Gastrocnemius medialis (tissue), 4 donors: Measurements from ENCODE around the gene GGA1. TPM values are rescaled to one million over a fixed set of nuclear protein-coding genes. Genes with fewer than 3 reads are reported as not detected.

Experiments used
- ATAC-seq, 2 donors: fragments of 150-250 bp; one replicate each; pipeline ENCODE4 v1.9.1; 2016
- DNase-seq, 2 donors: peaks; one replicate each; pipeline ENCODE4 v3.0.0-alpha.2; 2019
- H3K27ac ChIP-seq, 4 donors: fragments of 200-600 bp; sonication (generic); 1 replicate in 1 of 4; 2 replicates in 3 of 4; pipeline ENCODE4 v1.5.1; 2016 to 2018; ENCODE audit warnings: mild to moderate bottlenecking in 2 of 4, moderate library complexity in 1 of 4
- H3K27me3 ChIP-seq, 3 donors: fragments of 200-600 bp; sonication (generic) in 2 of 3; 1 replicate in 1 of 3; 2 replicates in 2 of 3; pipeline versions ENCODE4 v1.5.1 to v1.6.0; 2016 to 2019; ENCODE audit warnings: mild to moderate bottlenecking in 1 of 3, moderate library complexity in 1 of 3
- H3K36me3 ChIP-seq, 2 donors: fragments of 200-600 bp; sonication (generic) in 1 of 2; one replicate each; pipeline ENCODE4 v1.5.1; 2017 to 2018
- H3K4me1 ChIP-seq, 2 donors: fragments of 200-600 bp; sonication (generic) in 1 of 2; one replicate each; pipeline ENCODE4 v1.5.1; 2016 to 2017; ENCODE audit warnings: mild to moderate bottlenecking in 2 of 2
- H3K4me3 ChIP-seq, 4 donors: fragments of 200-600 bp; sonication (generic) in 3 of 4; 1 replicate in 1 of 4; 2 replicates in 3 of 4; pipeline ENCODE4 v1.5.1; 2016 to 2019; ENCODE audit warnings: mild to moderate bottlenecking in 2 of 4
- H3K9me3 ChIP-seq, 3 donors: fragments of 200-600 bp; sonication (generic) in 2 of 3; 1 replicate in 1 of 3; 2 replicates in 2 of 3; pipeline ENCODE4 v1.5.1; 2016 to 2019
- POLR2A ChIP-seq, 2 donors: fragments of 450-650 bp; IDR thresholded peaks; one replicate each; pipeline ENCODE4 v1.6.1; 2017; ENCODE audit warnings: antibody characterized with exemption in 2 of 2, mild to moderate bottlenecking in 2 of 2, moderate library complexity in 2 of 2
- in situ Hi-C, 4 donors: fragments of 200-750 bp; cut with MboI; loops; one replicate each; pipeline versions ENCODE4 v1.15.0 to v1.8.0; 2017; ENCODE audit warnings: low sequenced_read_pairs in 4 of 4
- intact Hi-C: fragments of 100-400 bp; cut with DNase I; formaldehyde crosslinking; loops from one replicate; pipeline ENCODE4 v1.15.1; 2023; ENCODE audit warnings: low total_unique reads
- total RNA-seq, 4 donors: library from RNA; depleted of rRNA; stranded (reverse); fragments of >200 nt; gene quantifications; one replicate each; pipeline versions ENCODE4 v1.1.0 to v1.2.3, GENCODE V29; 2016
- TF ChIP-seq, protein P1 (sequence below), 5 experiments: fragments of 450-650 bp in 3 of 5; fragments of 200-600 bp in 2 of 5; sonication (generic) in 2 of 5; IDR thresholded peaks in 4 of 5; conservative IDR thresholded peaks in 1 of 5; 1 replicate in 4 of 5; 2 replicates in 1 of 5; pipeline ENCODE4 v1.5.1; 2016 to 2019; ENCODE audit warnings: antibody characterized with exemption in 5 of 5, mild to moderate bottlenecking in 3 of 5, moderate library complexity in 3 of 5

GGA1 gene
- total RNA-seq, 4 donors from 2014 or later: 39.0 to 48.8 (median 45.0) TPM

DNA sequence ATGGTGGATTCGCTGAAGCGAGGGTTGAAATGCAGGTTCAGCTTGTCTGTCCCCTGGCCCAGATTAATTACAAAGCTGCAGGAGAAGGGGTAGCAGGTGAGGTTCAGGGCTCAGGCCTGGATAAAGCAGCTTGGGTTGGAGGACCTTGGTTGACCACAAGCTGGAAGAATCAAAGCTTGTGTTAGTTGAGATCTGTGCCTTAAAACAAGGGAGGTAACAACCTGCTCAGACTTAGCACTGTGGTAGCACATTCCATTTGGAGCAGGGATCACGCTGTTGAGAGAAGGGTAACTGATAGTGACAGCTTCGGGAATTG, 38.0 kb upstream of the GGA1 start:
- DNase-seq (no peak), ATAC-seq (no peak)
- H3K4me3 ChIP-seq: no peak overlapping the region
- H3K9me3 ChIP-seq: no peaks in the 10 kb centered on the region
- in situ Hi-C loops (loop anchor here in 2 of 4 donors (5.0 kb wide), 1 partner anchor 33 kb away; no protein-coding TSS in a partner anchor), intact Hi-C loops (no loop called here)
- TF ChIP-seq POLR2A (IDR thresholded peaks at IDR 0.05): no peak
- TF ChIP-seq, protein P1, sequence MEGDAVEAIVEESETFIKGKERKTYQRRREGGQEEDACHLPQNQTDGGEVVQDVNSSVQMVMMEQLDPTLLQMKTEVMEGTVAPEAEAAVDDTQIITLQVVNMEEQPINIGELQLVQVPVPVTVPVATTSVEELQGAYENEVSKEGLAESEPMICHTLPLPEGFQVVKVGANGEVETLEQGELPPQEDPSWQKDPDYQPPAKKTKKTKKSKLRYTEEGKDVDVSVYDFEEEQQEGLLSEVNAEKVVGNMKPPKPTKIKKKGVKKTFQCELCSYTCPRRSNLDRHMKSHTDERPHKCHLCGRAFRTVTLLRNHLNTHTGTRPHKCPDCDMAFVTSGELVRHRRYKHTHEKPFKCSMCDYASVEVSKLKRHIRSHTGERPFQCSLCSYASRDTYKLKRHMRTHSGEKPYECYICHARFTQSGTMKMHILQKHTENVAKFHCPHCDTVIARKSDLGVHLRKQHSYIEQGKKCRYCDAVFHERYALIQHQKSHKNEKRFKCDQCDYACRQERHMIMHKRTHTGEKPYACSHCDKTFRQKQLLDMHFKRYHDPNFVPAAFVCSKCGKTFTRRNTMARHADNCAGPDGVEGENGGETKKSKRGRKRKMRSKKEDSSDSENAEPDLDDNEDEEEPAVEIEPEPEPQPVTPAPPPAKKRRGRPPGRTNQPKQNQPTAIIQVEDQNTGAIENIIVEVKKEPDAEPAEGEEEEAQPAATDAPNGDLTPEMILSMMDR (IDR thresholded peaks at IDR 0.05 in 4 of 5, conservative IDR thresholded peaks at IDR 0.05 in 1 of 5): no peak
- H3K27me3 ChIP-seq: peaks cover 0 to 9% (median 7%) of the 10 kb centered on the region in 3 donors
- no peaks in the 10 kb centered on the region for H3K36me3 ChIP-seq
- no peak overlapping the region for H3K27ac ChIP-seq
- peaks cover 6 to 8% of the 10 kb centered on the region in 2 donors for H3K4me1 ChIP-seq

DNA sequence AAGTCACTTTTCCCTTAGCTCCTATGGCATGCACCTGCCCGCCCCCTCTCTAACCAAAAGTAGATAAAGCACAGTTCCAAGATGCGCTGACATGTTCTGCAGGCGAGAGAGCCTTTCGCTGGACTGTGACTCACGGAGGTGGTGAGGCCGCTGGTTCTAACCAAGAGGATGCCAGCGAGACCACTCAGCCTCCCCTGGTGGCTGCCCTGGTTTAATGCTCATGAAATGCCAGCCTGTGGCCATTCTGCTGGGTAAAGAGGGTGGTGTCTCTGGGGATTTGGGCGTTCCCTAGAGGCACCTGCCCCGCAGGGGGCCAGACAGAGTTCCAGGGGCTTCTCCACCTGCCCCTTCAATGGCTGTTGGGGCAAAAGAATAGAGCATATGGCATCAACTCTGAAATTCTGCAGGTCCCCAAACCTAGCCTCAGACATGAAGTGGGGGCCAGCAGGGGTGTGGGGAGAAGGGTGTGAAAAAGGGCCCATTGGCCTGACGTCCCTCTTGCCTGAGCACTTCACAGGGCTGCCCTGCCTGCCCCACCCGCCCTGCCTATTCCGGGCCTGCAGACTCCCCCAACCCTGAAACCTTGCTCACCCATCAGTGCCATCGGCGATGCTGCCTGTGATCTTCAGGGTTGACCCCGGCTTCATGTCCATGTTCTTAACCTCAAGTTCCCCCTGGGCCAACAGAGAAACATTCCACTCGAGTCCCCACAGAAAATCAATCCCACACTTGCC, 37.2 kb upstream of the GGA1 start:
- Histone ChIP-seq H3K36me3 (no peaks in the 10 kb centered on the region), H3K9me3 (no peaks in the 10 kb centered on the region), H3K4me3 (no peak overlapping the region), H3K4me1 (peaks cover 6 to 8% of the 10 kb centered on the region in 2 donors), H3K27me3 (peaks cover 0 to under 1% (median under 1%) of the 10 kb centered on the region in 3 donors), H3K27ac (no peak overlapping the region)
- in situ Hi-C loops: loop anchor here in 2 of 4 donors (5.0 kb wide), 1 partner anchor 34 kb away; no protein-coding TSS in a partner anchor
- no peak for ATAC-seq
- TF ChIP-seq, protein P1 (IDR thresholded peaks at IDR 0.05 in 4 of 5, conservative IDR thresholded peaks at IDR 0.05 in 1 of 5): no peak
- no peak for TF ChIP-seq POLR2A (IDR thresholded peaks at IDR 0.05)
- DNase-seq: no peak
- intact Hi-C loops: no loop called here

DNA sequence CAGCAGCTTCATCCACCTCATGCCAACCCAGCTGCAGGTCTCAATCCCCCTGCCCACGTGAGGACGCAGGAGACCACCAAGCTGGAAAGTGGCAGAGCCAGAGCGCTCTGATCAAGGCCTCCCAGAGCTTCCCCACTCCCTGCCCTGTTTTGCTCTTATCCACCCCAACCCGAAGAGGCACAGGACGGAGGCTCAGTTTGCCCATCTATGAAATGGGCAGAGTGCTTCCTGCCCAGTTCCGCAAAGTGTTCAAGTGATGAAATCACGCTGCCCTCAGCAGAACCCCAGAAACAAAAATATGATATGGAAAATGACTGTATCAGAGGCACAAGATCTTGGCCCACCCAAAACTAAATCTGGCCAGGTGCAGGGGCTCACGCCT, 36.7 kb upstream of the GGA1 start:
- intact Hi-C loops: no loop called here

DNA sequence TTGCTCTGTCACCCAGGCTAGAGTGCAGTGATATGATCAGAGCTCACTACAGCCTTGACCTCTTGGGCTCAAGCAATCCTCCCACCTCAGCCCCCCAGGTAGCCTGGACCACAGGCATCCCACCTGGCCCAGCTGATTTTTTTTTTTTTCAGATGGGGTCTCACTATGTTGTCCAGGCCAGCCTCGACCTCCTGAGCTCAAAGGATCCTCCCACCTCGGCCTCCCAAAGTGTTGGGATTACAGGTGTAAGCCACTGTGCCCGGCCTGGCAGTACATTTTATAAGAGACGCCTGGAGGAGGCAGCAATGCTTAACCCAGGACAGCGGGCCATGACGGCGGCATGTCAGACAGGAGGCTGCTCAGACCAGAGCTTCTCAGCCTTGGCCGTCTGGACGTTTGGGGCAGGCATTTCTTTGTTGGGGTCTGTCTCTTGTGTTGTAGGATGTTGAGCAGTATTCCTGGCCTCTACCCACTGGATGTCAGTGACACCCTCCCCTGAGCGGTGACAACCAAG, 33.1 kb upstream of the GGA1 start:
- Histone ChIP-seq H3K4me1 (no peaks in the 10 kb centered on the region), H3K9me3 (no peaks in the 10 kb centered on the region), H3K4me3 (no peak overlapping the region), H3K27ac (no peak overlapping the region), H3K27me3 (no peaks in the 10 kb centered on the region), H3K36me3 (no peaks in the 10 kb centered on the region)
- no peak for ATAC-seq
- in situ Hi-C loops: no loop called here
- intact Hi-C loops: no loop called here
- TF ChIP-seq, protein P1 (IDR thresholded peaks at IDR 0.05 in 4 of 5, conservative IDR thresholded peaks at IDR 0.05 in 1 of 5): no peak
- TF ChIP-seq POLR2A (IDR thresholded peaks at IDR 0.05): no peak
- DNase-seq: no peak

More for the DNA sequence above, 36.7 kb upstream of the GGA1 start:
- DNase-seq (no peak), ATAC-seq (no peak)
- no peak overlapping the region for H3K27ac ChIP-seq
- H3K9me3 ChIP-seq: no peaks in the 10 kb centered on the region
- in situ Hi-C loops: loop anchor here in 2 of 4 donors (5.0 kb wide), 1 partner anchor 35 kb away; no protein-coding TSS in a partner anchor
- no peak for TF ChIP-seq POLR2A (IDR thresholded peaks at IDR 0.05)
- TF ChIP-seq, protein P1 (IDR thresholded peaks at IDR 0.05 in 4 of 5, conservative IDR thresholded peaks at IDR 0.05 in 1 of 5): no peak
- H3K4me1 ChIP-seq: peaks cover 1 to 3% of the 10 kb centered on the region in 2 donors
- no peaks in the 10 kb centered on the region for H3K27me3 ChIP-seq
- H3K36me3 ChIP-seq: no peaks in the 10 kb centered on the region
- H3K4me3 ChIP-seq: no peak overlapping the region
